ENCODE data around the gene KRCC1.
A peak's percentile ranks its signal among the peaks of the same experiment; 100 is the strongest.

KRCC1 gene

GRCh38 chr2:88054782-88055370, 707 bp downstream of the KRCC1 start:
- Histone ChIP-seq H2BK15ac (ENCODE audit: low read depth, poor library complexity, severe bottlenecking) (peak overlapping the region; percentile 76), H3K4ac (ENCODE audit: low read depth in 1 of 2, low read length in 2 of 2) (peak overlapping the region; percentile 90 to 96), H3K27me3 (ENCODE audit: control insufficient read depth in 1 of 2, insufficient read depth in 1 of 2, low read length in 2 of 2) (no peaks in the 10 kb centered on the region), H3K18ac (ENCODE audit: low read depth in 1 of 2, low read length in 2 of 2) (peak overlapping the region; percentile 96 to 97), H2AFZ (ENCODE audit: low read depth, low read length) (no peak overlapping the region), H3K27ac (ENCODE audit: low read length, poor library complexity, severe bottlenecking) (peak overlapping the region; percentile 62), H4K8ac (ENCODE audit: low read length) (peak overlapping the region; percentile 98), H2BK12ac (ENCODE audit: low read length in 2 of 2) (peak overlapping the region; percentile 5 to 6), H4K91ac (ENCODE audit: low read length) (peak overlapping the region; percentile 93), H3K36me3 (ENCODE audit: control insufficient read depth in 1 of 2, insufficient read depth in 2 of 2, low read depth in 1 of 2, low read length in 2 of 2) (peaks cover 0 to 27% of the 10 kb centered on the region in 2 experiments), H3K4me1 (ENCODE audit: control insufficient read depth, insufficient read depth, low read depth, low read length) (peaks cover 7% of the 10 kb centered on the region), H2BK120ac (ENCODE audit: low read depth, low read length) (peak overlapping the region; percentile 91), H3K4me3 (ENCODE audit: insufficient read depth in 1 of 2, low read depth in 1 of 2, low read length in 2 of 2) (peak overlapping the region; percentile 86 to 95), H3K9ac (ENCODE audit: low read length) (peak overlapping the region; percentile 99), H3K4me2 (ENCODE audit: low read length, poor library complexity, severe bottlenecking) (peak overlapping the region; percentile 81), H3K9me3 (ENCODE audit: control insufficient read depth, low read length) (no peaks in the 10 kb centered on the region), H3K23ac (ENCODE audit: low read length in 2 of 2) (peak overlapping the region in 1 of 2 experiments; percentile 62), H2AK5ac (ENCODE audit: low read length, severe bottlenecking) (peak overlapping the region; percentile 91), H2BK5ac (ENCODE audit: low read depth, low read length, poor library complexity, severe bottlenecking) (peak overlapping the region; percentile 95), H3K79me1 (replicated peaks; ENCODE audit: low read length, poor library complexity, severe bottlenecking) (peaks cover 6% of the 10 kb centered on the region), H3K14ac (ENCODE audit: low read length in 2 of 2) (peak overlapping the region; percentile 78 to 81)
- WGBS: 40% methylated on average over 25 of the region's 25 CpGs
- DNase-seq: peak; percentile 51

- H3K27ac ChIP-seq (ENCODE audit: low read length, poor library complexity, severe bottlenecking): peak overlapping the region; percentile 62
- peak overlapping the region in 1 of 2 experiments; percentile 5 for H2BK12ac ChIP-seq (ENCODE audit: low read length in 2 of 2)
- no peak overlapping the region for H2BK15ac ChIP-seq (ENCODE audit: low read depth, poor library complexity, severe bottlenecking)
- peaks cover 2 to 34% of the 10 kb centered on the region in 2 experiments for H3K36me3 ChIP-seq (ENCODE audit: control insufficient read depth in 1 of 2, insufficient read depth in 2 of 2, low read depth in 1 of 2, low read length in 2 of 2)
- peak overlapping the region; percentile 91 for H2AK5ac ChIP-seq (ENCODE audit: low read length, severe bottlenecking)
- no peaks in the 10 kb centered on the region for H3K27me3 ChIP-seq (ENCODE audit: control insufficient read depth in 1 of 2, insufficient read depth in 1 of 2, low read length in 2 of 2)
- H3K4me3 ChIP-seq (ENCODE audit: insufficient read depth in 1 of 2, low read depth in 1 of 2, low read length in 2 of 2): peak overlapping the region; percentile 86 to 95
- peak overlapping the region; percentile 79 to 97 for H3K18ac ChIP-seq (ENCODE audit: low read depth in 1 of 2, low read length in 2 of 2)
- no peak overlapping the region for H3K14ac ChIP-seq (ENCODE audit: low read length in 2 of 2)
- peak; percentile 33 for DNase-seq
- H3K23ac ChIP-seq (ENCODE audit: low read length in 2 of 2): no peak overlapping the region
- H3K4ac ChIP-seq (ENCODE audit: low read depth in 1 of 2, low read length in 2 of 2): peak overlapping the region; percentile 47 to 75
- peak overlapping the region; percentile 91 for H2BK120ac ChIP-seq (ENCODE audit: low read depth, low read length)
- no peaks in the 10 kb centered on the region for H3K9me3 ChIP-seq (ENCODE audit: control insufficient read depth, low read length)
- no peak overlapping the region for H2AFZ ChIP-seq (ENCODE audit: low read depth, low read length)
- H2BK5ac ChIP-seq (ENCODE audit: low read depth, low read length, poor library complexity, severe bottlenecking): no peak overlapping the region
- peaks cover 7% of the 10 kb centered on the region for H3K4me1 ChIP-seq (ENCODE audit: control insufficient read depth, insufficient read depth, low read depth, low read length)
- H4K91ac ChIP-seq (ENCODE audit: low read length): peak overlapping the region; percentile 91
- H3K4me2 ChIP-seq (ENCODE audit: low read length, poor library complexity, severe bottlenecking): peak overlapping the region; percentile 81
- H3K79me1 ChIP-seq (replicated peaks; ENCODE audit: low read length, poor library complexity, severe bottlenecking): peaks cover 9% of the 10 kb centered on the region
- WGBS: 67% methylated on average over 10 of the region's 10 CpGs
- H4K8ac ChIP-seq (ENCODE audit: low read length): peak overlapping the region; percentile 59
- H3K9ac ChIP-seq (ENCODE audit: low read length): peak overlapping the region; percentile 99
Measured at GRCh38 chr2:88053934-88054781, 1.4 kb downstream of the KRCC1 start.

GRCh38 chr2:88053296-88053695, 2.3 kb downstream of the KRCC1 start:
- no peak overlapping the region for H2BK5ac ChIP-seq (ENCODE audit: low read depth, low read length, poor library complexity, severe bottlenecking)
- H2AFZ ChIP-seq (ENCODE audit: low read depth, low read length): no peak overlapping the region
- H3K18ac ChIP-seq (ENCODE audit: low read depth in 1 of 2, low read length in 2 of 2): no peak overlapping the region
- peaks cover 7% of the 10 kb centered on the region for H3K4me1 ChIP-seq (ENCODE audit: control insufficient read depth, insufficient read depth, low read depth, low read length)
- H2BK12ac ChIP-seq (ENCODE audit: low read length in 2 of 2): no peak overlapping the region
- H3K4me2 ChIP-seq (ENCODE audit: low read length, poor library complexity, severe bottlenecking): no peak overlapping the region
- H2AK5ac ChIP-seq (ENCODE audit: low read length, severe bottlenecking): no peak overlapping the region
- peaks cover 2 to 43% of the 10 kb centered on the region in 2 experiments for H3K36me3 ChIP-seq (ENCODE audit: control insufficient read depth in 1 of 2, insufficient read depth in 2 of 2, low read depth in 1 of 2, low read length in 2 of 2)
- no peak overlapping the region for H4K8ac ChIP-seq (ENCODE audit: low read length)
- 0% methylated on average over 1 of the region's 1 CpG for whole genome bisulfite sequencing
- no peak overlapping the region for H4K91ac ChIP-seq (ENCODE audit: low read length)
- no peak overlapping the region for H2BK120ac ChIP-seq (ENCODE audit: low read depth, low read length)
- H3K4me3 ChIP-seq (ENCODE audit: insufficient read depth in 1 of 2, low read depth in 1 of 2, low read length in 2 of 2): peak overlapping the region in 1 of 2 experiments; percentile 95
- H3K79me1 ChIP-seq (replicated peaks; ENCODE audit: low read length, poor library complexity, severe bottlenecking): peaks cover 10% of the 10 kb centered on the region
- H3K9ac ChIP-seq (ENCODE audit: low read length): peak overlapping the region; percentile 99
- DNase-seq: peak; percentile 67
- H2BK15ac ChIP-seq (ENCODE audit: low read depth, poor library complexity, severe bottlenecking): no peak overlapping the region
- H3K9me3 ChIP-seq (ENCODE audit: control insufficient read depth, low read length): no peaks in the 10 kb centered on the region
- H3K14ac ChIP-seq (ENCODE audit: low read length in 2 of 2): no peak overlapping the region
- no peaks in the 10 kb centered on the region for H3K27me3 ChIP-seq (ENCODE audit: control insufficient read depth in 1 of 2, insufficient read depth in 1 of 2, low read length in 2 of 2)
- H3K23ac ChIP-seq (ENCODE audit: low read length in 2 of 2): no peak overlapping the region
- H3K27ac ChIP-seq (ENCODE audit: low read length, poor library complexity, severe bottlenecking): no peak overlapping the region
- H3K4ac ChIP-seq (ENCODE audit: low read depth in 1 of 2, low read length in 2 of 2): no peak overlapping the region

- Histone ChIP-seq H3K27ac (ENCODE audit: low read length, poor library complexity, severe bottlenecking) (no peak overlapping the region), H2BK15ac (ENCODE audit: low read depth, poor library complexity, severe bottlenecking) (no peak overlapping the region), H3K14ac (ENCODE audit: low read length in 2 of 2) (no peak overlapping the region), H3K4me2 (ENCODE audit: low read length, poor library complexity, severe bottlenecking) (no peak overlapping the region), H4K8ac (ENCODE audit: low read length) (no peak overlapping the region), H3K18ac (ENCODE audit: low read depth in 1 of 2, low read length in 2 of 2) (no peak overlapping the region), H3K23ac (ENCODE audit: low read length in 2 of 2) (no peak overlapping the region), H3K9ac (ENCODE audit: low read length) (no peak overlapping the region), H3K4ac (ENCODE audit: low read depth in 1 of 2, low read length in 2 of 2) (no peak overlapping the region), H2AFZ (ENCODE audit: low read depth, low read length) (no peak overlapping the region), H3K4me1 (ENCODE audit: control insufficient read depth, insufficient read depth, low read depth, low read length) (peaks cover 7% of the 10 kb centered on the region), H3K27me3 (ENCODE audit: control insufficient read depth in 1 of 2, insufficient read depth in 1 of 2, low read length in 2 of 2) (no peaks in the 10 kb centered on the region), H2BK120ac (ENCODE audit: low read depth, low read length) (no peak overlapping the region), H2BK5ac (ENCODE audit: low read depth, low read length, poor library complexity, severe bottlenecking) (no peak overlapping the region), H3K4me3 (ENCODE audit: insufficient read depth in 1 of 2, low read depth in 1 of 2, low read length in 2 of 2) (no peak overlapping the region), H3K36me3 (ENCODE audit: control insufficient read depth in 1 of 2, insufficient read depth in 2 of 2, low read depth in 1 of 2, low read length in 2 of 2) (peaks cover 5 to 43% of the 10 kb centered on the region in 2 experiments), H2BK12ac (ENCODE audit: low read length in 2 of 2) (no peak overlapping the region), H3K79me1 (replicated peaks; ENCODE audit: low read length, poor library complexity, severe bottlenecking) (peaks cover 12% of the 10 kb centered on the region), H3K9me3 (ENCODE audit: control insufficient read depth, low read length) (no peaks in the 10 kb centered on the region), H2AK5ac (ENCODE audit: low read length, severe bottlenecking) (no peak overlapping the region), H4K91ac (ENCODE audit: low read length) (no peak overlapping the region)
- 100% methylated on average over 2 of the region's 2 CpGs for WGBS
- DNase-seq: no peak
Measured at GRCh38 chr2:88051792-88052191, 3.8 kb downstream of the KRCC1 start.

Measured in mesenchymal stem cell (in vitro differentiated cells and primary cell).